KMS-11 (cell line): ENCODE measurements around the gene BTBD16.

ENCODE experiments used
- H2AFZ ChIP-seq: fragments of 200-600 bp; sonication (generic); 2 replicates; pipeline ENCODE4 v1.6.1; 2016; ENCODE audit warnings: antibody characterized with exemption, mixed run types, low read depth
- H3K27ac ChIP-seq: fragments of 200-600 bp; sonication (generic); 2 replicates; pipeline ENCODE4 v1.6.1; 2016; ENCODE audit warnings: mild to moderate bottlenecking, mixed run types
- H3K27me3 ChIP-seq: fragments of 200-600 bp; sonication (generic); 2 replicates; pipeline ENCODE4 v1.6.1; 2017; ENCODE audit warnings: mild to moderate bottlenecking, low read depth, mixed run types, moderate library complexity; ENCODE audit not compliant: insufficient read depth
- H3K36me3 ChIP-seq: fragments of 200-600 bp; sonication (generic); 2 replicates; pipeline ENCODE4 v1.6.1; 2017; ENCODE audit warnings: mild to moderate bottlenecking, mixed run types; ENCODE audit not compliant: insufficient read depth
- H3K4me1 ChIP-seq: fragments of 200-600 bp; sonication (generic); 2 replicates; pipeline ENCODE4 v1.6.1; 2016; ENCODE audit warnings: mild to moderate bottlenecking, low read depth, mixed run types; ENCODE audit not compliant: poor library complexity, severe bottlenecking
- H3K4me2 ChIP-seq: fragments of 200-600 bp; sonication (generic); 2 replicates; pipeline ENCODE4 v1.7.0; 2016; ENCODE audit warnings: mild to moderate bottlenecking, mixed run types
- H3K4me3 ChIP-seq: fragments of 200-600 bp; sonication (generic); IDR thresholded peaks from 2 replicates; pipeline ENCODE4 v1.6.1; 2017; ENCODE audit warnings: low read depth, low read length, mixed read lengths; ENCODE audit not compliant: insufficient read depth
- H3K79me2 ChIP-seq: fragments of 200-600 bp; sonication (generic); 2 replicates; pipeline ENCODE4 v1.6.1; 2016; ENCODE audit warnings: low read depth, mixed run types; ENCODE audit not compliant: insufficient read depth
- H3K9ac ChIP-seq: fragments of 200-600 bp; sonication (generic); 2 replicates; pipeline ENCODE4 v1.6.1; 2016; ENCODE audit warnings: mild to moderate bottlenecking, mixed run types
- H4K20me1 ChIP-seq: fragments of 200-600 bp; sonication (generic); 2 replicates; pipeline ENCODE4 v1.6.1; 2016; ENCODE audit warnings: mild to moderate bottlenecking, mixed run types; ENCODE audit not compliant: insufficient read depth
- CTCF ChIP-seq: fragments of 200-600 bp; sonication (generic); conservative IDR thresholded peaks from 2 replicates; pipeline ENCODE4 v1.6.1; 2017; ENCODE audit warnings: low read depth, mild to moderate bottlenecking, antibody characterized with exemption, low read length, moderate library complexity, mixed read lengths

BTBD16 gene

GRCh38 chr10:122301055-122301810 lies 30.1 kb downstream of the BTBD16 start:
- H3K27me3 ChIP-seq: no peaks in the 10 kb centered on the region
- H3K4me1 ChIP-seq: no peaks in the 10 kb centered on the region
- no peak for TF ChIP-seq CTCF
- no peaks in the 10 kb centered on the region for H3K79me2 ChIP-seq
- H3K4me3 ChIP-seq: no peak overlapping the region
- no peak overlapping the region for H3K27ac ChIP-seq
- H3K36me3 ChIP-seq: no peaks in the 10 kb centered on the region
- H3K4me2 ChIP-seq: no peak overlapping the region
- no peak overlapping the region for H2AFZ ChIP-seq
- no peaks in the 10 kb centered on the region for H4K20me1 ChIP-seq
- no peak overlapping the region for H3K9ac ChIP-seq

GRCh38 chr10:122301811-122302115 lies 30.7 kb downstream of the BTBD16 start:
- TF ChIP-seq CTCF: no peak
- Histone ChIP-seq H2AFZ (no peak overlapping the region), H4K20me1 (no peaks in the 10 kb centered on the region)

GRCh38 chr10:122302315-122302714 lies 31.2 kb downstream of the BTBD16 start:
- Histone ChIP-seq H3K4me2 (no peak overlapping the region), H2AFZ (no peak overlapping the region), H3K27ac (no peak overlapping the region), H3K36me3 (no peaks in the 10 kb centered on the region), H3K4me3 (no peak overlapping the region), H3K79me2 (no peaks in the 10 kb centered on the region), H3K4me1 (no peaks in the 10 kb centered on the region), H3K9ac (no peak overlapping the region), H3K27me3 (no peaks in the 10 kb centered on the region), H4K20me1 (no peaks in the 10 kb centered on the region)
- TF ChIP-seq CTCF: no peak

More at GRCh38 chr10:122301811-122302115, 30.7 kb downstream of the BTBD16 start:
- Histone ChIP-seq H3K4me1 (no peaks in the 10 kb centered on the region), H3K9ac (no peak overlapping the region), H3K36me3 (no peaks in the 10 kb centered on the region), H3K4me3 (no peak overlapping the region), H3K4me2 (no peak overlapping the region), H3K27ac (no peak overlapping the region), H3K27me3 (no peaks in the 10 kb centered on the region), H3K79me2 (no peaks in the 10 kb centered on the region)

GRCh38 chr10:122303271-122304053 lies 32.4 kb downstream of the BTBD16 start:
- Histone ChIP-seq H3K36me3 (no peaks in the 10 kb centered on the region), H2AFZ (no peak overlapping the region), H4K20me1 (no peaks in the 10 kb centered on the region), H3K9ac (no peak overlapping the region), H3K27me3 (no peaks in the 10 kb centered on the region), H3K4me3 (no peak overlapping the region), H3K4me1 (no peaks in the 10 kb centered on the region), H3K79me2 (no peaks in the 10 kb centered on the region), H3K4me2 (no peak overlapping the region), H3K27ac (no peak overlapping the region)
- no peak for TF ChIP-seq CTCF
